Stimulated activated naive CD8-positive, alpha-beta T cell treated with anti-CD3 and anti-CD28 coated beads, Interleukin-15, Interleukin-2, amounts not matched to agents 100 ng/mL and 50 ng/mL, for 24 hours (primary cell): ENCODE measurements around the gene ILKAP.

Source experiments
- H3K27ac Mint-ChIP-seq: one replicate; pipeline ENCODE4 v1.8.0; 2021; ENCODE audit warnings: mild to moderate bottlenecking, mixed read lengths
- H3K27me3 Mint-ChIP-seq: one replicate; pipeline ENCODE4 v1.8.0; 2021; ENCODE audit warnings: mixed read lengths
- H3K36me3 Mint-ChIP-seq: one replicate; pipeline ENCODE4 v1.8.0; 2021; ENCODE audit warnings: low read depth, mixed read lengths
- H3K4me1 Mint-ChIP-seq: one replicate; pipeline ENCODE4 v1.8.0; 2021; ENCODE audit warnings: low read depth, mixed read lengths
- H3K4me3 Mint-ChIP-seq: one replicate; pipeline ENCODE4 v1.8.0; 2021; ENCODE audit warnings: mild to moderate bottlenecking, mixed read lengths
- H3K9me3 Mint-ChIP-seq: one replicate; pipeline ENCODE4 v1.8.0; 2021; ENCODE audit warnings: mixed read lengths

ILKAP gene

DNA sequence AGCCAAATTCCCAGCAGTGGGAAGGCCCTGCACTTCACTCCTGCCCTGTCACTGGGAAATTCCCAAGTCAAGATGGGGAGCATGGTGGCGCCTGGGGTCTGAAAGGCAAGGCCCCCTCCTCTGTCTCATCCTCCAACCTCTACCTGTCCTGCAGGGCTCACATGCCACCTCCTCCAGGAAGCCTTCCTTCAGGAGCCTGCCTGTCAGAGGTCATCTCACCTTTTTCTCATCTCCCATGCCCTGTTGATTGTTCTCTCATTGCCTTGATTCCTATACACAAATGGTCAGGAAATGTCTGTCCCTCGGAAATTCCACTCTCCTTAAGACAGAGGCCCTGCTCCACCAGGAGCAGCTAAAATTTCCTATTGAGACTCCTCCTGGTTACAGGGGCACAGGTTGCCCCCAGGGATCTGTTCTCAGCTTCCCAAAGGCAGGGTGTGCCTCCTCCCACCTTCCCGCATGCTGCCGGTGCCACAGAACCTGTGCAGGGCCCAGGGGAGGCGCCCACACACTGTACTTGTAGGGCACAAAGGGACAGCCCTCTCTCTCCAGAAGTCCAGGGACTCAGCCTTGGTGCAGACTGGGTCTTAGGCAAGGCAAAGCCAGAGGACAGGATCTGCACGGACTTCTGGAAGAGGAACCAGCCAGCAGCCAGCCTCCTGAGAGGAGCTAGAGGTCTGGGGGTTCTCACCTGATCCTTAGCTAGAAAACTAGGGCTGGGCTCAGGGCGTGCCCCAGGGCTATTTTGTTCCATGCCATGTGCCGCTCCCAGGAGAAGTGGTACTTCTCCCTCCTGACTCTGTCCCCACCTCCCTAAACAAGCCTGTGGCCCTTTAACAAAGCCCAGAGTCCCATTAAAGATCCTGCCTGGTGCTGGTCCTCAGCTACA lies 23.4 kb upstream of the ILKAP start:
- Mint-ChIP-seq H3K27ac (no peak overlapping the region), H3K36me3 (peaks cover 10% of the 10 kb centered on the region), H3K9me3 (no peaks in the 10 kb centered on the region)

DNA sequence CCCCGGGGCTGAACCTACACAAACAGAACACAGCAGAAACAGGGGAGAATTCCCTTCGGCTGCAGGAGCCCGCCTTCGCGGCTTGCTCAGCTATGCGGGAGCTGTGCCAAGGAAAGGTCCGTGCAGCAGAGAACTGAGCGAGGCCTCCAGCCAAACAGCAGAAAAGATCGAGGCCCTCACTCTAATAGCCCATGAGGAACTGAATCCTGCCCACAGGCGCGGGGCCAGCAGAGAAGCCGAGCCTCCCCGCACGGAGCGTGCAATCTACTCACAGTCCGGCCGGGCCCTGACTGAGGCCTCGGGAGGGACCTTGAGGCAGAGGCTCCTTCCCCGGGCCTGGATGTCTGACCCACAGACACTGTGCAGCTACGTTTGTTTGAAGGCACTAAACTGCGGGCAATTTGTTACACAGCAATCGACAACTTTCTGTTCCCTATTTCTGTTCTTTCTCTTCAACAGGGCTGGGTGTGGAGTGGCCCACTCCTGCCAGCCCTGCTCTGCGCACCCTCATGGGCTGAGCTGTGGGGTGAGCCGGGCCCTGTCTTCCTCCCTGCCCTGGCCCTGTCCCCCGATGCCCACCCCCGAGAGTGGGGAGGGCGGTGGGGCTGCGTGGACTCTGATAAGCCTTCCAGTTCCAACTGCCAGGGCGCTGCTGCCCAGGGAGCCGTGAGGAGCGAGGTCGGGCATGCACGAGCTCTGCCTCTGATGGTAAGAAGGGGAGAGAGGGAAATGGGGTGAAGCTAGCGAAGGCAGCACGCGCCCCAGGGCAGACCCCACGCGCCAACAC lies 22.6 kb upstream of the ILKAP start:
- H3K36me3 Mint-ChIP-seq = peaks cover 10% of the 10 kb centered on the region
- H3K4me3 Mint-ChIP-seq = no peak overlapping the region
- no peak overlapping the region for H3K27ac Mint-ChIP-seq
- H3K27me3 Mint-ChIP-seq = no peaks in the 10 kb centered on the region
- H3K4me1 Mint-ChIP-seq = peaks cover 14% of the 10 kb centered on the region
- no peaks in the 10 kb centered on the region for H3K9me3 Mint-ChIP-seq

More for the DNA sequence above, 23.4 kb upstream of the ILKAP start:
- no peaks in the 10 kb centered on the region for H3K27me3 Mint-ChIP-seq
- peaks cover 20% of the 10 kb centered on the region for H3K4me1 Mint-ChIP-seq
- H3K4me3 Mint-ChIP-seq = no peak overlapping the region

DNA sequence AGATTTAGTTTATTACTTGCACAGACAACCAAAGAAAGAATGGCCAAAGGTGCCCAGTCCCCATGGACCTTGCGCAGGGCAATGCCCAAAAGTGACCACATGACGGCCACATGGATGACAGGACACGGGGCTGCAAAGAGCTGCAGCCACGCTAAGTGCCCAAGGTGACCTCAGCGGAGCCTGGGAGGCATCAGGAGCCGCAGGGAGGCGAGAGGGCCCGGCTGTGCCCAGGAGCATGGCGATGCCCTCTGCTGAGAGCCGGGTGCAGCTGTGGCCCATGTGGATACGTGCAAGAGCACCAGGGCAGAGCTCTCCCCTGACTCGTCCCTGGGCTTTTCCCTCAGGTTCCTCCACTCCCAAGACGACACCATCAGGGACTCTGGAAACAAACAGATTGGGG lies 21.6 kb upstream of the ILKAP start:
- H3K27ac Mint-ChIP-seq = no peak overlapping the region

DNA sequence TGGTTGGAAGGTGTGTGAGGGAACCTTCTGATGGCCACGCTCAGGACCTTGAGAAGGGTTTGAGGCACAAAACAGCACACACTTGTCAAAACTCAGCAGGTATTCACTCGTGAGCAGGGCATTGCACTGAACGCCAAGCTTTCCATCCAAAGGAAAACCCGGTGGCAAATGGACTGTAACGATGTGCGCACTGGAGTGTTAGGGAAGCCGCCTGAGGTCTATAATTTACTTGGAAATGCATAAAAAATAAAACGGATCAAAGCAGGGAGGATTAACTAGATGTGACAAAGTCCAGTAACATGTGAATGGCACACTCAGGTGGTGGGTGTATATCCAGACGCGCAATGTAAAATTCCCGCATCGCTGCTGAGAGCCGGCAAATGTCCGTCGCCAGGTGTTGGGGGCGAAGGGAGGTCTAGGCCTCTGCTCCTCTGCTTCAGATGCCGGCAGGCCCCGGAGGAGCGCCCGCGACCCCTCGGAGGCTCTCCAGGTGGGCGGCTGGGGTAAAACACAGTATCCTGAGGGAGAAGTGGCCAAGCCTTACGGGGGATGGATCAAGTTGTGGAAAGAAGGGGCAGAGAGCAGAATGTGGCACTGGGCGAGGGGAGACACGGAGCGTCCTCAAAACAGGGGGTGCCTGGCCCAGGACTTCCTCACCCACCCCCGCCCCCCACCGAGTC lies 21.0 kb upstream of the ILKAP start:
- peaks cover 3% of the 10 kb centered on the region for H3K4me1 Mint-ChIP-seq
- peaks cover 10% of the 10 kb centered on the region for H3K36me3 Mint-ChIP-seq
- no peak overlapping the region for H3K27ac Mint-ChIP-seq
- H3K27me3 Mint-ChIP-seq = no peaks in the 10 kb centered on the region
- H3K4me3 Mint-ChIP-seq = no peak overlapping the region
- H3K9me3 Mint-ChIP-seq = no peaks in the 10 kb centered on the region

More for the DNA sequence above, 21.6 kb upstream of the ILKAP start:
- no peak overlapping the region for H3K4me3 Mint-ChIP-seq
- H3K36me3 Mint-ChIP-seq = peaks cover 10% of the 10 kb centered on the region
- peaks cover 7% of the 10 kb centered on the region for H3K4me1 Mint-ChIP-seq
- H3K27me3 Mint-ChIP-seq = no peaks in the 10 kb centered on the region
- no peaks in the 10 kb centered on the region for H3K9me3 Mint-ChIP-seq

DNA sequence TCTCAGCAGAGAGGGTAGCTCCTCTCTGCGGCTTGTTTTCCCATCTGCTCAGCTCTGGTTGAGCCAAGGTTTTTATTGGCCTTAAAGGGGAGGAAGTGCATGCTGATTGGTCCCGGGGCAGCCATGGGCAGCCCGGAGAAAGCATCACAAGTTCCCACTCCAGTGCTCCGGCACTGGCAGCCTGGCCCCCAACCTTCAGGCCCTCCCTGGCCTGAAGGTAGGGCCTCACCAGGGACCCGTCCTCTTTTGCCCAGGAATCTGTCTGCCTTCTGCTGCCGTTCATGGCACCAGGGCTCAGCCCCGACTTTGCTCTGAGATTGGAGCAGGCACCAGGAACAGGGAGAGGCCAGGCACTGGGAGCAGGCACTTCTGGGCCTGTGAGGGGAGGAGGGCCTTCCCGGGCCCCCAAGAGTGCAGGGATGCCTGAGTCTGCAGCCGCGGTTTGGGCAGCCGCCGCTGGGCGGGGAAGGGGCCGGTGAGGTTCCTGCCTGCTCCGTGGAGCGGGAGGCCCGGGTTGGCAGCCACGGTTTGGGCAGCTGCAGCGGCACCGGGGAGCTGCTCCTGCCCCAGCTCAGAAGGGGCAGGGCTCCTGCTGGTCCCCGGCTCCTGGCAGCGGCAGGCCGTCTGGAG lies 17.5 kb upstream of the ILKAP start:
- Mint-ChIP-seq H3K4me1 (no peaks in the 10 kb centered on the region), H3K9me3 (no peaks in the 10 kb centered on the region), H3K27ac (no peak overlapping the region), H3K27me3 (peaks cover 6% of the 10 kb centered on the region), H3K4me3 (peak overlapping the region; percentile 37), H3K36me3 (peaks cover 6% of the 10 kb centered on the region)

DNA sequence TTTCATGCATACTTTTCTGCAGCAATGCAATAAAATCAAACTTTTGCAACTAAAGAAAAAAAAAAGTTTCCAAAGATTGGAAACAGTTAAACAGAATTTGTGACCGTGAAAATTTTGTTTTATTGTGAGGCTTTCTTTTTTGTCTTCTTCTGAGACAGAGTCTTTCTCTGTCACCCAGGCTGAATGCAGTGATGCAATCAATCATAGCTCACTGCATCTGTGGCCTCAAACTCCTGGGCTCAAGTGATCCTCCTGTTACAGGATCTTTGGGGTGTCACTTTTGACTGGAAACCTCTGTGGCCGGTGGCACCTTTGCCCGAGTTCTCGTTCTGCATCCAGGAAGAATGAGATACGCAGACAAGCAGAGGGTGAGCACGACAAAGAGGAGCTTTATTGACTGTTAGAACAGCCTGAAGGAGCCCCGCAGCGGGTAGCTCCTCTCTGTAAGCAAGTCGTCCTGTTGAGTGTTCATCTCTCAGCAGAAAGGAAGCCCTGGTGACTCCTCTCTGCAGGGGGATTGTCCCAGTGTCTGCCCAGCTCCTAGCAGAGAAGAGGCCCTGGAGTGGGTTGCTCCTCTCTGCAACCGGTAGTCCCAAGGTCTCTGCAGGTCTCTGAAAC lies 16.9 kb upstream of the ILKAP start:
- H3K27me3 Mint-ChIP-seq = peaks cover 6% of the 10 kb centered on the region
- H3K9me3 Mint-ChIP-seq = no peaks in the 10 kb centered on the region
- H3K27ac Mint-ChIP-seq = no peak overlapping the region
- H3K4me3 Mint-ChIP-seq = no peak overlapping the region
- H3K4me1 Mint-ChIP-seq = no peaks in the 10 kb centered on the region
- H3K36me3 Mint-ChIP-seq = peaks cover 1% of the 10 kb centered on the region

DNA sequence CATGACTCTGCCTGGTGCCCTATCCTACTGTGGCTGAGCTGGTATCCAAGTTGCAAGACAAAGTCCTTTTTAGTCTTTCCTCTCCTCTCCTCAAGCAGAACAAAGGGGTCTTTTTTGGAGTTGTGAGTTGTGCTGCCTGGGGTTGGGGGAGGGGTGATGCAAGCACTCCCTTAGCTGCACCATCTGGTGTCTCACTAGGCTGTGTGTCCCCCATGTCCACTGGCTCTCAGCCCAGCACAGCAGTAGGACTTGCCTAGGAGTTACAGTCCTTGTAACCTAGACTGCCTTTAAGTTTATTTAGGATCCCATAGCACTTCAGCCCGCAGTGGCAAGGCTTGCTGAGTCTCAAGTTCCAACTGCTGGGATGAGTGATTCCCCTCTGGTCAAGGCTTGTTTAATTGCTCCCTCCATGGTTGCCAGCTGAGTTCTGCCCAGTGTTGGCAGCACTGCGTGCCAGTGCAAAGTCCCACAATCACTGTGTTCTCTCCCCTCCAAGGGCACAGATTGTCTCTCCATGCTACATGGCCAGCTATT lies 13.2 kb upstream of the ILKAP start:
- Mint-ChIP-seq H3K36me3 (no peaks in the 10 kb centered on the region), H3K9me3 (no peaks in the 10 kb centered on the region), H3K4me1 (no peaks in the 10 kb centered on the region), H3K4me3 (no peak overlapping the region), H3K27ac (no peak overlapping the region), H3K27me3 (peaks cover 32% of the 10 kb centered on the region)

DNA sequence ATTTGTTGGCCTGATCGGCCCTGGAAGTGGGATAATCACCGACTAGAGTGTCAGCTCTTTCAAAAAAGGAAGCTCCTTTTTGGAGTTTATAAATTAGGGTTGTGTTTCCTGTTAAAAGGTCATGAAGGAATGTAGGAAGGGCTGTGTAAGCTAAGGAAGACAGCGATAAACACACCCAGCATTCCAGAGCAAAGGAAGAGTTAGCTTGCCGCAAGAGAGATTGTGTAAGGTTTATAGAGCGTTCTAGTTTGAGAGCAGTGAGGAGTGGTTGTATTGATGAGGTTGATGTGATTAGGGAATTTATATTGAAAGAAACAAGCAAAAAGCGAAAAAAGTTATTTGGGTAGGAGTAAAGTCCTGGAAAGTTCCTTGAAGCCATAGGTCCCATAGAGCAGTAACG lies 3.5 kb upstream of the ILKAP start:
- peaks cover 5% of the 10 kb centered on the region for H3K36me3 Mint-ChIP-seq
- H3K27ac Mint-ChIP-seq = no peak overlapping the region
- no peaks in the 10 kb centered on the region for H3K9me3 Mint-ChIP-seq
- peaks cover 7% of the 10 kb centered on the region for H3K27me3 Mint-ChIP-seq
- H3K4me3 Mint-ChIP-seq = no peak overlapping the region
- peaks cover 17% of the 10 kb centered on the region for H3K4me1 Mint-ChIP-seq

DNA sequence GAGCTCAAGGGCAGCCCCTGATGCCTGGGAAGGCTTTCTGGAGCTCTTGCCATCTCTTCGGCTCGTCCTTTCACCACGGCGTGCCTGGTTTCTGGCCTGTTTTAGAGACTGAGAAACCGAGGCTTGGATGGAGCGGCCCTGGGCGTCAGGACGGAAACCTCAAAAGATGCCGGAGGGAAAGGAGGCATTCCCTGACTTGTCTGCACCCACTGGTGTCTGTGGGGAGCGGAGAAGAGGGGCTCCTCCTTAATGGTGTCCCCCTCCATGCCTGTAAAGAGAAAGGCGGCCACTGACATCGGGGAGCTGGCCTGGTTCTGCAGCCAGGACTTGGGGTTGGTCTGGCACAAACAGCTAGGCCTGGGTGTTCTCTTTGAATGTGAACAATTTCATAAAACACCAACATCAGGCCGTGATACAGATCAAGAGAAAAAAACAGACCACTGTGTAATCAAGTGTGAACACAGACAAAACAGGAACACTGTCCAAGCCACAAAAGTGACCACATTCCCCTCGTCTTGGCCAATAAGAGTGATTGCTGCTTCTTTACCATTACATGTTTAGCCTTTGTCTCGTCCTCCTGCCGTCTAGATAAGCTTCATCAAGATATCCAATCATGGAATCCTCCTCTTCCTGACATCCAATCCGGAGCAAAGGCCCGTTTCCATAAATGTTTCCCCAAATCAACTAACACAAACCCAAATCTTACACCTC lies 633 bp upstream of the ILKAP start:
- H3K27me3 Mint-ChIP-seq = peaks cover 4% of the 10 kb centered on the region
- H3K27ac Mint-ChIP-seq = peak overlapping the region; percentile 87
- H3K36me3 Mint-ChIP-seq = peaks cover 28% of the 10 kb centered on the region
- H3K4me3 Mint-ChIP-seq = peak overlapping the region; percentile 80
- H3K9me3 Mint-ChIP-seq = no peaks in the 10 kb centered on the region
- H3K4me1 Mint-ChIP-seq = peaks cover 46% of the 10 kb centered on the region

DNA sequence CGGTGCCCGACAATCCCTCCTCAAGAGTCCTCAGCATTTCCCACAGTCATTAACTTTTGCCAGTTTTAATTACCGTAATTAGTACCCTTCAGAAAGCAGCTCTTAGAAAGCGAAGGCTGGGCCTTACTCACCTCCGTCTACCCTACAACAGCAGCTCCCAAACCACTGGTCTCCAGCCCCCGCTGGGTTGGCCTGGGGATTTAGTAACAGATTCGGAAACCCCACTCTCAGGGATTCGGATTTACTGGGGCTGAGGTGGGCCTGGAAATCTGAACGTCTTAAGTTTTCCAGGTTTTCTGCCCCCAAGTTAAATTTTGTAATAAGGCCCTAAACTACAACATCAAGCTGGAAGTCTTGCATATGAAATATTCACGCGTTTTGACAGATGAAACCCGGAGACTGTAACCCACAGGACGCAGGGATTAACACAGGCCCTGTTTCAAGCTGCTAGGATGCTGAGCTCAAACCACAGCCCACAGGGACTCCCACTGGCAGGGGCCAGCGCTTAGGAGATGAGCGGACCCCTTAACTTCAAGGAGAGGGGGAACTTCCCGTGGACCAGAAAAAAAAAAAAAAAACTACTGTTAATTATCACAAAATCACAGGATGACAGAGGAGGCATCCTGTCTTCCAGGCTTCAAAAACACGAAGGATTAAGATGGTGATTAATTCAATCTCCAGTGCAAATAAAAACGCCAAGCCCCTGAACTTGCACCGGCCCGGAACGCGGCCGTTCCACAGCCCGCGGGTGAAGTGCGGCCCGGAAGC lies 985 bp downstream of the ILKAP start:
- Mint-ChIP-seq H3K27ac (peak overlapping the region; percentile 91), H3K4me3 (peak overlapping the region; percentile 93), H3K27me3 (peaks cover 4% of the 10 kb centered on the region), H3K36me3 (peaks cover 28% of the 10 kb centered on the region), H3K4me1 (peaks cover 61% of the 10 kb centered on the region), H3K9me3 (no peaks in the 10 kb centered on the region)

DNA sequence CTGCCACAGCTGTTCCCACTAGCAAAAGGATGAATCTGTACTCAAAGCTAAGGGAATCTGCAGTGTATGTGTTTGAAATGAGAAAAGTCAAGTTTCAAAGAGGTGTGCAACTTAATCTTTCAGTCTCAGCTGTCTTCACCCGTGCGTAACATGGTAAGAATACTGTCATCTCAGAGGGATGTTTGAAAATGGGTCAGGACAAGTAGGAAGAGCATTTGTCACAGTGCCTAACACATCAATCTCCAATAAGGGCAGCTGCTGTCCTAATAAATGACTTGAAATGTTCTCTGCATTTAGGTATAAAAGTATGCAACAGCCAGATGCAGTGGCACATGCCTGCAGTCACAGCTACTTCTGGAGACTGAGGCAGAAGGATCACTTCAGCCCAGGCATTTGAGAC lies 13.1 kb downstream of the ILKAP start:
- no peak overlapping the region for H3K4me3 Mint-ChIP-seq
- peaks cover 71% of the 10 kb centered on the region for H3K36me3 Mint-ChIP-seq
- H3K9me3 Mint-ChIP-seq = no peaks in the 10 kb centered on the region
- no peaks in the 10 kb centered on the region for H3K4me1 Mint-ChIP-seq
- no peaks in the 10 kb centered on the region for H3K27me3 Mint-ChIP-seq
- H3K27ac Mint-ChIP-seq = no peak overlapping the region

DNA sequence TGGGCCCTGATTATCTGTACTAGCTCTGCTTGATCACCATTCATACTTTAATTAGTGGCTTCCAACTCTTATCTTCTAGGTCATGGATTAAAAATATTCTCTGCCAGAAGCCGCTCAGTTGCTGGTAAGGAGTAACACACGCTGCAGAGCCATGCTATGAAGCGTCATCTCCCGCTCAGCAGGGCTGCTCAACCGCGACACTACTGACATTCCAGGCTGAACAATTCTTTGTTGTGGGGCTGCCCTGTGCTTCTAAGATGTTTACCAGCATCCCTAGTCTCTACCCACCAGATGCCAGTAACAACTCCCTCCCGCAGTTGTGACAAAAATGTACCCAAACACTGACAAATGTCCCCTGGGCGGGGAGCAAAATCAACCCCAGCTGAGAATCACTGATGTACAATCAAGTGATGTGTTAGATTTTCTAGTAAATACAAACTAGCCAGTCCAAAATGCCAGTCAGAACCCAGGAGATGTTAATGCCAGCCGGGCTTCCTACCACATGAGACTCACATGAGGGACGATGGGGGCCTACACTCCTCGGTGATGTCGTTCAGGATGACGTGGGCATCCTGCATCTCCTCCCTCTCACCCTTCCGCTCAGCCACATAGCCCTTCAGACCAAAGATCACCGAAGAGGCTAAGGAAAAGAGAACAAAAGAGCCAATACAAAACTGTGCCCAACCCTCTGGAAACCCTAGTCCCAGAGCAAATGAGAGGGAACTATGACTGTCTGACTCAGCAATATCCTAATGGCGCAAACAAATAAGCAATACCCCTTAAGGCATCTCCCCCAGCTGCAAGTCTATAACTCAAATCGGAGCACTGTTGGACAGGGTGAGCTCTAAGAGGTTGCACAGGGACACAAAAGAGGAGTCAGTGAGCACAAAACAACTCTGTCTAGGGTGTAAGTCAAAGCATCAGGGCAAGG lies 15.6 kb downstream of the ILKAP start:
- peaks cover 10% of the 10 kb centered on the region for H3K4me1 Mint-ChIP-seq
- no peaks in the 10 kb centered on the region for H3K9me3 Mint-ChIP-seq
- no peak overlapping the region for H3K27ac Mint-ChIP-seq
- H3K4me3 Mint-ChIP-seq = no peak overlapping the region
- H3K27me3 Mint-ChIP-seq = no peaks in the 10 kb centered on the region
- peaks cover 78% of the 10 kb centered on the region for H3K36me3 Mint-ChIP-seq
